ENCODE results near the gene FBXO47. TPM values are rescaled to one million over a fixed set of nuclear protein-coding genes. Genes with fewer than 3 reads are reported as not detected.

FBXO47 gene
- total RNA-seq, 6 donors from 2014 or later, result not detected

DNA sequence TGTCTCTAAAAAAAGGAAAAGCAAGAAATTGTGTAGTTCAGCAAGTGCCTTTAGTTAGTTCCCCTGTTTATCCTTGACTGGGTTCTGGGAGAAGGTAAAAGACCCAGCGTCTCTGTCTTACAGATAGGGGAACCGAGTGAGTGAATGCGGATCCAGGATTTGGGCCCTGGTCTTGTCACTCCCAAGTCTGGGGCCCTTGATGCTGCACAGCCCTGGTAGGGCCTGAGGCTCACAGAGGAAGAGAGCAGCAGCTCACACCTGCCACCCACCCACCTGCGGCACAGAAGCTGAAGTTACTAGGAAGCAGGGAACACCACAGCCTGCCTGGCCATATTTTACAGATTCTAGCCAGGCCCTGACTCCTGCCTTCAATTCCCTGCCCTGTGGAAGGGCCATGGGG, 75.1 kb downstream of the FBXO47 start:
- Histone ChIP-seq H3K27ac (peak overlapping the region in 2 of 4 donors; percentile 5 to 79), H3K9me3 (no peaks in the 10 kb centered on the region), H3K27me3 (no peaks in the 10 kb centered on the region), H3K36me3 (peaks cover 12 to 84% (median 53%) of the 10 kb centered on the region in 4 donors), H3K4me1 (peaks cover 47 to 64% (median 50%) of the 10 kb centered on the region in 4 donors), H3K4me3 (no peak overlapping the region)
- ATAC-seq (ENCODE audit: low FRiP score in 2 of 2) (no peak), DNase-seq (no peak)
- TF ChIP-seq POLR2A (IDR thresholded peaks at IDR 0.05) (no peak), EP300 (IDR thresholded peaks at IDR 0.05) (no peak), POLR2AphosphoS5 (IDR thresholded peaks at IDR 0.05) (no peak)
- TF ChIP-seq, protein P1, sequence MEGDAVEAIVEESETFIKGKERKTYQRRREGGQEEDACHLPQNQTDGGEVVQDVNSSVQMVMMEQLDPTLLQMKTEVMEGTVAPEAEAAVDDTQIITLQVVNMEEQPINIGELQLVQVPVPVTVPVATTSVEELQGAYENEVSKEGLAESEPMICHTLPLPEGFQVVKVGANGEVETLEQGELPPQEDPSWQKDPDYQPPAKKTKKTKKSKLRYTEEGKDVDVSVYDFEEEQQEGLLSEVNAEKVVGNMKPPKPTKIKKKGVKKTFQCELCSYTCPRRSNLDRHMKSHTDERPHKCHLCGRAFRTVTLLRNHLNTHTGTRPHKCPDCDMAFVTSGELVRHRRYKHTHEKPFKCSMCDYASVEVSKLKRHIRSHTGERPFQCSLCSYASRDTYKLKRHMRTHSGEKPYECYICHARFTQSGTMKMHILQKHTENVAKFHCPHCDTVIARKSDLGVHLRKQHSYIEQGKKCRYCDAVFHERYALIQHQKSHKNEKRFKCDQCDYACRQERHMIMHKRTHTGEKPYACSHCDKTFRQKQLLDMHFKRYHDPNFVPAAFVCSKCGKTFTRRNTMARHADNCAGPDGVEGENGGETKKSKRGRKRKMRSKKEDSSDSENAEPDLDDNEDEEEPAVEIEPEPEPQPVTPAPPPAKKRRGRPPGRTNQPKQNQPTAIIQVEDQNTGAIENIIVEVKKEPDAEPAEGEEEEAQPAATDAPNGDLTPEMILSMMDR (IDR thresholded peaks at IDR 0.05), result no peak
- 82 to 87% methylated on average over 4 of the region's 4 CpGs for WGBS, 2 donors

DNA sequence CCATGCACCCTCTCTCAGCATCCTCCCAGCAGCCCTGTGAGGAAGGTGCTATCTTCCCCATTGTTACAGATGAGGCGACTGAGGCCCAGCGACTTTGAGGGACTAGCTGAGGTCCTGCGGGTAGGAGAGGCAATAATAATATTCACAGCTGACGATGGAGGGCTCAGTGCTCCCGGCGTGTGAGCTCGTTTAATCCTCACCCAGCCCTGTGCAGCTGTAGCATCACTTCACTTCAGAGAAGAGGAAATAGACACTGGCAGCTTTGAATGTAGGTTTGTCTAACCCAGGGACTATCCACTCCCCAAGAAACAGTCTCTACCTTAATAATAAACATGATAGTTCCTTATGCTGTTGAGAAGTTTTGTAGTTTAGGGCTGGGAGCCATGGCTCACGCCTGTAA, 75.8 kb downstream of the FBXO47 start:
- Histone ChIP-seq H3K36me3 (peaks cover 12 to 81% (median 54%) of the 10 kb centered on the region in 4 donors), H3K4me3 (no peak overlapping the region), H3K27me3 (no peaks in the 10 kb centered on the region), H3K27ac (peak overlapping the region in 3 of 4 donors; percentile 39 to 79 (median 46)), H3K9me3 (no peaks in the 10 kb centered on the region), H3K4me1 (peaks cover 47 to 64% (median 49%) of the 10 kb centered on the region in 4 donors)
- ATAC-seq (ENCODE audit: low FRiP score in 2 of 2) (no peak), DNase-seq (no peak)
- WGBS, 2 donors, result 77 to 84% methylated on average over 8 of the region's 8 CpGs
- no peak for TF ChIP-seq EP300 (IDR thresholded peaks at IDR 0.05)

- WGBS, 2 donors, result 69 to 72% methylated on average over 2 to 8 of the region's 8 CpGs
- Histone ChIP-seq H3K9me3 (no peaks in the 10 kb centered on the region), H3K4me1 (peaks cover 49 to 67% (median 51%) of the 10 kb centered on the region in 4 donors), H3K4me3 (no peak overlapping the region), H3K27me3 (no peaks in the 10 kb centered on the region), H3K36me3 (peaks cover 12 to 80% (median 53%) of the 10 kb centered on the region in 4 donors), H3K27ac (peak overlapping the region; percentile 39 to 79 (median 43))
- DNase-seq (no peak), ATAC-seq (ENCODE audit: low FRiP score in 2 of 2) (no peak)
- TF ChIP-seq EP300 (IDR thresholded peaks at IDR 0.05), result no peak
- TF ChIP-seq POLR2AphosphoS5 (IDR thresholded peaks at IDR 0.05), result no peak
- TF ChIP-seq POLR2A (IDR thresholded peaks at IDR 0.05), result no peak
Observed at GRCh38 chr17:38890410-38890746, 76.8 kb downstream of the FBXO47 start.

DNA sequence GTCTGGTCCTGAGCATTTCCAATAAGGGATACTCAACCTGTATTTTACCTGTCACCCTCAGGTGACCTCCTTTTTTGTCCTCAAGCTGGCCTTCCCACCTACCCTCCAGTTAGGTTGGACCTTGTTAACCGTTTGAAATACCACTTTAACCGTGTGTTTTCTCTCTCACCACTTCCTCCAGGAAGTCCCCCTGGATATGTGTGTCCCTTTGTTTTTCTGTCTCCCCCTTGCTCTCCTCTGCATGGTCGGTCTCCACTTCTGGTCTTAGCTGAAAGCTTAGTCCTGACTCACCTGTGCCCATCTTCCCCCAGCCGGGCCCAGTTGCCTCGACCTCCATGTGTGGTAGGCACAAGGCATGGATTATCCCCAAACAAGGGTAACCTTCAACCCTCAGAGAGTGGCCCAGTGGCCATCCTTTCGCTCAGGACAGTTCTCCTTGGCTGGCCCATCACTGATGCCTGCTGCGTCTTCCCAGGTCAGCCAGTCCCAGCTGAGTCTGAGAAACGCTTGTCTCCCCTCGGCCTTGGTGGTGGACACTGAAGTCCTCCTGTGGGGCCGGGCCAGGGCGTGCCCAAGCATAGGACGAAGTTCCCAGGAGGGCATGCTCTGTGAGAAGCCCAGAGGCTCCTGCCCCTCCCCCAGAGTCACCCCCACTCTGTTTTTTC, 77.3 kb downstream of the FBXO47 start:
- no peaks in the 10 kb centered on the region for H3K9me3 ChIP-seq
- no peak for TF ChIP-seq EP300 (IDR thresholded peaks at IDR 0.05)
- no peak for TF ChIP-seq POLR2A (IDR thresholded peaks at IDR 0.05)
- TF ChIP-seq, protein P1 (IDR thresholded peaks at IDR 0.05), result no peak
- no peak for TF ChIP-seq POLR2AphosphoS5 (IDR thresholded peaks at IDR 0.05)
- peak overlapping the region; percentile 37 to 79 (median 43) for H3K27ac ChIP-seq
- DNase-seq (no peak), ATAC-seq (ENCODE audit: low FRiP score in 2 of 2) (no peak)
- no peak overlapping the region for H3K4me3 ChIP-seq
- H3K4me1 ChIP-seq, result peaks cover 54 to 72% (median 55%) of the 10 kb centered on the region in 4 donors
- H3K36me3 ChIP-seq, result peaks cover 12 to 81% (median 53%) of the 10 kb centered on the region in 4 donors
- no peaks in the 10 kb centered on the region for H3K27me3 ChIP-seq
- WGBS, 2 donors, result 77 to 86% methylated on average over 12 of the region's 12 CpGs

GRCh38 chr17:38888842-38889241, 78.4 kb downstream of the FBXO47 start:
- Histone ChIP-seq H3K36me3 (peaks cover 12 to 79% (median 53%) of the 10 kb centered on the region in 4 donors), H3K4me1 (peaks cover 57 to 73% (median 60%) of the 10 kb centered on the region in 4 donors), H3K4me3 (no peak overlapping the region), H3K9me3 (no peaks in the 10 kb centered on the region), H3K27ac (no peak overlapping the region), H3K27me3 (no peaks in the 10 kb centered on the region)
- WGBS, 2 donors, result 90 to 91% methylated on average over 9 of the region's 9 CpGs
- TF ChIP-seq, protein P1 (IDR thresholded peaks at IDR 0.05), result no peak
- TF ChIP-seq EP300 (IDR thresholded peaks at IDR 0.05) (no peak), POLR2A (IDR thresholded peaks at IDR 0.05) (no peak), POLR2AphosphoS5 (IDR thresholded peaks at IDR 0.05) (no peak)
- ATAC-seq (ENCODE audit: low FRiP score in 2 of 2) (no peak), DNase-seq (no peak)

DNA sequence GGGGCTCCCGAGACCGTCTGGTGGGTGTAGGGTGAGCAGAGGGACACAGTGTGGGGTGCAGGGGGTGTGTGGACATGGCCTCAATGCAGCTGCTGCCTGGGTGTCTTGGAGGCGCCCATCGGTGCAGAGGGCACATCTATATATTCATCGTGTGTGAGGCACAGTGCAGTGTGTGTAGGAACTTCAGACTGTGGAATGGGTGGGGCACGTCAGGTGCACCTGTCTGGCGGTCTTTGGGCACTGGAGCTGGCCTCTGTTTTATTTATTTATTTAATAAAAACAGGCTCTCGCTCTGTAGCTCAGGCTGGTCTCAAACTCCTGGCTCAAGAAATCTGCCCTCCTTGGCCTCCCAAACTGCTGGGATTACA, 80.6 kb downstream of the FBXO47 start:
- no peak for ATAC-seq (ENCODE audit: low FRiP score in 2 of 2)
- Histone ChIP-seq H3K27ac (peak overlapping the region in 2 of 4 donors; percentile 30 to 79), H3K36me3 (peaks cover 5 to 72% (median 37%) of the 10 kb centered on the region in 4 donors), H3K4me3 (no peak overlapping the region), H3K9me3 (no peaks in the 10 kb centered on the region), H3K4me1 (peaks cover 63 to 75% (median 64%) of the 10 kb centered on the region in 4 donors), H3K27me3 (no peaks in the 10 kb centered on the region)
- 76 to 80% methylated on average over 8 of the region's 8 CpGs for WGBS, 2 donors
- no peak for TF ChIP-seq POLR2A (IDR thresholded peaks at IDR 0.05)
- no peak for TF ChIP-seq POLR2AphosphoS5 (IDR thresholded peaks at IDR 0.05)
- no peak for TF ChIP-seq EP300 (IDR thresholded peaks at IDR 0.05)
- TF ChIP-seq, protein P1 (IDR thresholded peaks at IDR 0.05), result no peak
- no peak for DNase-seq

Data from upper lobe of left lung (tissue), 6 donors.